ENCODE measurements around the gene MOB3A. TPM values are rescaled to one million over a fixed set of nuclear protein-coding genes. Genes with fewer than 3 reads are reported as not detected.
"Not testable (repeated sequence)": the region's sequence is repeated elsewhere in the genome, so short reads cannot be mapped to it uniquely, and the experiment has no call there.

Gene MOB3A
- polyA plus RNA-seq, 1 of the 3 experiments (the other 2 are of a cell fraction): 24.1 TPM

DNA sequence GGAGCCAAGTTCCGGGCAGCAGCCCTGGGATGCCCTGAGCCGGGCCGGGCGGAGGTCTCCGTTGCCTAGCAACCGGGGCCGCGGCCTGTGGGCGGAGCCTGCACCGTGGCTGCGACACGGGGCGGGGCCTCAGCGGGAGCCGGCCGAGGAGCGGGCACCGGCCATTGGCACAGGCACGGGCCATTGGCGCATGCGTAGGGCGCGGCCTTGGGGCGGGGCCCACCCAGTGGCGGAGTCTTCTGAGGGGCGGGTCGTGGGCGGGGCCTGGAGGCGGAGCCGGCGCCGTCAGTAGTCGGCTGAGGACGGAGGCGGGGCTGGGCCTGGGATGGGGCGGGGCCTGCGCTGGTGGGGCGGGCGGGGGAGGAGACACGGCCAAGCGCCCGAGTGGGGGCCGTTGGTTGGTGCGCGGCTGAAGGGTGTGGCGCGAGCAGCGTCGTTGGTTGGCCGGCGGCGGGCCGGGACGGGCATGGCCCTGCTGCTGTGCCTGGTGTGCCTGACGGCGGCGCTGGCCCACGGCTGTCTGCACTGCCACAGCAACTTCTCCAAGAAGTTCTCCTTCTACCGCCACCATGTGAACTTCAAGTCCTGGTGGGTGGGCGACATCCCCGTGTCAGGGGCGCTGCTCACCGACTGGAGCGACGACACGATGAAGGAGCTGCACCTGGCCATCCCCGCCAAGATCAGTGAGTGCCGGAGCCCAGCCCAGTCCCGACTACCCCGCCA, 515 bp upstream of the MOB3A start, which contains the start of gene IZUMO4 (continued):
- peak; percentile 77 for TF ChIP-seq NRF1 (IDR thresholded peaks at IDR 0.05; ENCODE audit: low read depth, low read length)
- TF ChIP-seq GATA2 (CRISPR knock-in tag; IDR thresholded peaks at IDR 0.05): no peak
- no peak for TF ChIP-seq YY1 (IDR thresholded peaks at IDR 0.05; ENCODE audit: low read depth)
- TF ChIP-seq FOXJ3 (CRISPR knock-in tag; IDR thresholded peaks at IDR 0.05): no peak
- TF ChIP-seq CHD2 (IDR thresholded peaks at IDR 0.05; ENCODE audit: low read length, partially characterized antibody): peak; percentile 35
- TF ChIP-seq FOSL2 (IDR thresholded peaks at IDR 0.05; ENCODE audit: borderline replicate concordance, low read depth): no peak
- TF ChIP-seq RAD21 (IDR thresholded peaks at IDR 0.05; ENCODE audit: low read length): peak; percentile 30; the same call in 1 of the 2 replicates
- TF ChIP-seq, protein P1, sequence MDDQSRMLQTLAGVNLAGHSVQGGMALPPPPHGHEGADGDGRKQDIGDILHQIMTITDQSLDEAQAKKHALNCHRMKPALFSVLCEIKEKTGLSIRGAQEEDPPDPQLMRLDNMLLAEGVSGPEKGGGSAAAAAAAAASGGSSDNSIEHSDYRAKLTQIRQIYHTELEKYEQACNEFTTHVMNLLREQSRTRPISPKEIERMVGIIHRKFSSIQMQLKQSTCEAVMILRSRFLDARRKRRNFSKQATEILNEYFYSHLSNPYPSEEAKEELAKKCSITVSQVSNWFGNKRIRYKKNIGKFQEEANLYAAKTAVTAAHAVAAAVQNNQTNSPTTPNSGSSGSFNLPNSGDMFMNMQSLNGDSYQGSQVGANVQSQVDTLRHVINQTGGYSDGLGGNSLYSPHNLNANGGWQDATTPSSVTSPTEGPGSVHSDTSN (IDR thresholded peaks at IDR 0.05): no peak
- TF ChIP-seq RXRA (IDR thresholded peaks at IDR 0.05; ENCODE audit: borderline replicate concordance, low read depth): no peak
- TF ChIP-seq, protein P2, sequence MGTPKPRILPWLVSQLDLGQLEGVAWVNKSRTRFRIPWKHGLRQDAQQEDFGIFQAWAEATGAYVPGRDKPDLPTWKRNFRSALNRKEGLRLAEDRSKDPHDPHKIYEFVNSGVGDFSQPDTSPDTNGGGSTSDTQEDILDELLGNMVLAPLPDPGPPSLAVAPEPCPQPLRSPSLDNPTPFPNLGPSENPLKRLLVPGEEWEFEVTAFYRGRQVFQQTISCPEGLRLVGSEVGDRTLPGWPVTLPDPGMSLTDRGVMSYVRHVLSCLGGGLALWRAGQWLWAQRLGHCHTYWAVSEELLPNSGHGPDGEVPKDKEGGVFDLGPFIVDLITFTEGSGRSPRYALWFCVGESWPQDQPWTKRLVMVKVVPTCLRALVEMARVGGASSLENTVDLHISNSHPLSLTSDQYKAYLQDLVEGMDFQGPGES (IDR thresholded peaks at IDR 0.05; ENCODE audit: low read depth, low read length): no peak
- TF ChIP-seq MEF2A (IDR thresholded peaks at IDR 0.05; ENCODE audit: borderline replicate concordance, low read depth): no peak
- TF ChIP-seq, protein P3, sequence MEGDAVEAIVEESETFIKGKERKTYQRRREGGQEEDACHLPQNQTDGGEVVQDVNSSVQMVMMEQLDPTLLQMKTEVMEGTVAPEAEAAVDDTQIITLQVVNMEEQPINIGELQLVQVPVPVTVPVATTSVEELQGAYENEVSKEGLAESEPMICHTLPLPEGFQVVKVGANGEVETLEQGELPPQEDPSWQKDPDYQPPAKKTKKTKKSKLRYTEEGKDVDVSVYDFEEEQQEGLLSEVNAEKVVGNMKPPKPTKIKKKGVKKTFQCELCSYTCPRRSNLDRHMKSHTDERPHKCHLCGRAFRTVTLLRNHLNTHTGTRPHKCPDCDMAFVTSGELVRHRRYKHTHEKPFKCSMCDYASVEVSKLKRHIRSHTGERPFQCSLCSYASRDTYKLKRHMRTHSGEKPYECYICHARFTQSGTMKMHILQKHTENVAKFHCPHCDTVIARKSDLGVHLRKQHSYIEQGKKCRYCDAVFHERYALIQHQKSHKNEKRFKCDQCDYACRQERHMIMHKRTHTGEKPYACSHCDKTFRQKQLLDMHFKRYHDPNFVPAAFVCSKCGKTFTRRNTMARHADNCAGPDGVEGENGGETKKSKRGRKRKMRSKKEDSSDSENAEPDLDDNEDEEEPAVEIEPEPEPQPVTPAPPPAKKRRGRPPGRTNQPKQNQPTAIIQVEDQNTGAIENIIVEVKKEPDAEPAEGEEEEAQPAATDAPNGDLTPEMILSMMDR (IDR thresholded peaks at IDR 0.05): peak; percentile 46
- TF ChIP-seq, protein P4, sequence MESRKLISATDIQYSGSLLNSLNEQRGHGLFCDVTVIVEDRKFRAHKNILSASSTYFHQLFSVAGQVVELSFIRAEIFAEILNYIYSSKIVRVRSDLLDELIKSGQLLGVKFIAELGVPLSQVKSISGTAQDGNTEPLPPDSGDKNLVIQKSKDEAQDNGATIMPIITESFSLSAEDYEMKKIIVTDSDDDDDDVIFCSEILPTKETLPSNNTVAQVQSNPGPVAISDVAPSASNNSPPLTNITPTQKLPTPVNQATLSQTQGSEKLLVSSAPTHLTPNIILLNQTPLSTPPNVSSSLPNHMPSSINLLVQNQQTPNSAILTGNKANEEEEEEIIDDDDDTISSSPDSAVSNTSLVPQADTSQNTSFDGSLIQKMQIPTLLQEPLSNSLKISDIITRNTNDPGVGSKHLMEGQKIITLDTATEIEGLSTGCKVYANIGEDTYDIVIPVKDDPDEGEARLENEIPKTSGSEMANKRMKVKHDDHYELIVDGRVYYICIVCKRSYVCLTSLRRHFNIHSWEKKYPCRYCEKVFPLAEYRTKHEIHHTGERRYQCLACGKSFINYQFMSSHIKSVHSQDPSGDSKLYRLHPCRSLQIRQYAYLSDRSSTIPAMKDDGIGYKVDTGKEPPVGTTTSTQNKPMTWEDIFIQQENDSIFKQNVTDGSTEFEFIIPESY (IDR thresholded peaks at IDR 0.05; ENCODE audit: borderline replicate concordance, low read depth): no peak

DNA sequence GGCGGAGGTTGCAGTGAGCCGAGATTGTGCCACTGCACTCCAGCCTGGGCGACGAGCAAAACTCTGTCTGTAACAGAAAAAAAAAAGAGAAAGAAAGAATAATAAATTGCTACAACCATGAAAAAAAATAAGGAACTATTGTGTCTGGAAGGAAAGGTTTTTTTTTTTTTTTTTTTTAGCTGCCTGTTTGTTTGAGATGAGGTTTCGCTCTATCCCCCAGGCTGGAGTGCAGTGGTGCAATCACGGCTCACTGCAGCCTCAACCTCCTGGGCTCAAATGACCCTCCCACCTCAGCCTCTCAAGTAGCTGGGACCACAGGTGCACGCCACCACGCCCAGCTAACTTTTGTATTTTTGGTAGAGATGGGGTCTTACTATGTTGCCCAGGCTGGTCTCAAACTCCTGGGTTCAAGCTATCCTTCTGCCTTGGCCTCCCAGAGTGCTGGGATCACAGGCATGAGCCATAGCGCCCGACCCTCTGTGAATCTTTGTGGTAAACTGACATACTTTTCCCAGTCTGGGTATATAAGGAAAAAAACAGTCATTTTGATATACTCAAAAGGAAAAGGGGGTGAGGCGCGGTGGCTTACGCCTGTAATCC, 4.1 kb downstream of the MOB3A start:
- POLR2A ChIA-PET: not testable (repeated sequence)
- WGBS (ENCODE audit: low lambda C conversion rate): 95% methylated on average over 13 of the region's 13 CpGs

More for the DNA sequence above, 4.1 kb downstream of the MOB3A start:
- H3K36me3 ChIP-seq (replicated peaks in 1 of 2; ENCODE audit: control insufficient read depth in 1 of 2, insufficient read depth in 2 of 2, low read length in 1 of 2): peaks cover 0 to 15% of the 10 kb centered on the region in 2 experiments
- CTCF ChIA-PET: interaction anchor here (0.6 to 2.8 kb wide), 4 partner anchors 22 to 75 kb away, joined by 3 to 15 read pairs (median 4); no protein-coding TSS in a partner anchor
- H3K4me2 ChIP-seq; H3K9me3 ChIP-seq; DNase-seq; H3K27me3 ChIP-seq (ENCODE audit: insufficient read depth); H3K27ac ChIP-seq (ENCODE audit: low read depth in 2 of 2, low read length in 1 of 2); H4K20me1 ChIP-seq (ENCODE audit: insufficient read depth); H3K9me2 ChIP-seq; H2AFZ ChIP-seq (ENCODE audit: low read depth); H3F3A ChIP-seq (replicated peaks; ENCODE audit: insufficient read depth); H3K9ac ChIP-seq; H3K4me3 ChIP-seq (ENCODE audit: low read depth in 2 of 2, low read length in 1 of 2): not testable (repeated sequence)
- peaks cover 88% of the 10 kb centered on the region for H3K79me2 ChIP-seq (ENCODE audit: insufficient read depth)
- H3K4me1 ChIP-seq (ENCODE audit: control insufficient read depth in 1 of 2, insufficient read depth in 2 of 2, low read depth in 1 of 2, low read length in 1 of 2): peaks cover 24 to 28% of the 10 kb centered on the region in 2 experiments; a peak in 2 of 4 replicates
